Erythroblast (primary cell): ENCODE results near the gene MRPL21.

Experiments used
- GATA1 ChIP-seq: IDR thresholded peaks from 2 replicates; pipeline ENCODE4 v1.6.1; 2011; ENCODE audit warnings: low read depth, mild to moderate bottlenecking, control low read depth, low read length, moderate library complexity
- POLR2A ChIP-seq: IDR thresholded peaks from 2 replicates; pipeline ENCODE4 v1.6.1; 2011; ENCODE audit warnings: mild to moderate bottlenecking, low read length

DNA sequence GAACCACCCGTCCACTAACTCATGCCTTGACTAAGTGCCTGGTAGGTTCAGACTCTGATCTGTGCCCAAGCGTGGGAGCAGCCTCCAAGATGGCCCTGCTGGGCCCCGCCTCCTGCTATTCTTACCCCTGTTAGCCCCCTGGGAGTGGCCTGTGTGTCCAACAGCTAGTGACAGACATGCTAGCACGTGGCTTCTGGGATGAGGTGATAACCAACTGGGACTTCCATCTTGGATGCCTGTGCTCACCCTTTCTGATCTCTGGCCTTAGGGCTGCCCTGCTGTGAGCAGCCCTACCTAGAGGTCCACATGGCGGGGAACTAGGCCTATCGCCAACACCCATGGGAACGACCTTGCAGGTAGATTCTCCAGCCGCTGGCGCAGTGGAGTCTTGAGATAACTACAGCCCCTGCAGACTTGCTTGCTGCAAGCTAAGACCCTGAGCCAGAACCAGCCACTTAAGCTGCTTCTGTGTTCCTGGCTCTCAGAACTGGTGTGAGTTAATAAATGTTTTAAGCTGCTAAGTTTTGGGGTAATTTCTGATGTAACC is 2.7 kb downstream of the MRPL21 start:
- TF ChIP-seq POLR2A, result no peak
- no peak for TF ChIP-seq GATA1
